Spleen (tissue), 11 donors: ENCODE results near the gene FADS1. TPM values are rescaled to one million over a fixed set of nuclear protein-coding genes. Genes with fewer than 3 reads are reported as not detected.

Experiments used
- DNase-seq: peaks from one replicate; pipeline ENCODE4 v3.0.0-alpha.2; 2020
- H3K27ac ChIP-seq, 8 donors: fragments of 200-600 bp; sonication (generic) in 7 of 8; 1 replicate in 4 of 8; 2 replicates in 4 of 8; pipeline versions ENCODE4 v1.5.0 to v1.8.0; 2016 to 2021; ENCODE audit warnings: inconsistent platforms in 4 of 8, mild to moderate bottlenecking in 4 of 8, moderate library complexity in 1 of 8
- H3K27me3 ChIP-seq, 7 donors: fragments of 200-600 bp; sonication (generic) in 6 of 7; replicated peaks in 1 of 7; 1 replicate in 4 of 7; 2 replicates in 3 of 7; pipeline versions ENCODE4 v1.5.0 to v1.8.0; 2016 to 2021; ENCODE audit warnings: inconsistent platforms in 3 of 7, mild to moderate bottlenecking in 1 of 7
- H3K36me3 ChIP-seq, 6 donors: fragments of 200-600 bp; sonication (generic) in 5 of 6; 1 replicate in 4 of 6; 2 replicates in 2 of 6; pipeline versions ENCODE4 v1.5.0 to v1.8.0; 2016 to 2021; ENCODE audit warnings: inconsistent platforms in 2 of 6
- H3K4me1 ChIP-seq, 6 donors: fragments of 200-600 bp; sonication (generic) in 5 of 6; 1 replicate in 3 of 6; 2 replicates in 3 of 6; pipeline versions ENCODE4 v1.5.0 to v1.8.0; 2016 to 2021; ENCODE audit warnings: inconsistent platforms in 3 of 6
- H3K4me3 ChIP-seq, 8 donors: fragments of 200-600 bp; sonication (generic) in 7 of 8; 1 replicate in 4 of 8; 2 replicates in 4 of 8; pipeline versions ENCODE4 v1.5.0 to v1.8.0; 2016 to 2021; ENCODE audit warnings: inconsistent platforms in 4 of 8, mild to moderate bottlenecking in 4 of 8, moderate library complexity in 2 of 8
- H3K9me3 ChIP-seq, 8 donors: fragments of 200-600 bp; sonication (generic) in 7 of 8; 1 replicate in 4 of 8; 2 replicates in 4 of 8; pipeline versions ENCODE4 v1.5.0 to v1.8.0; 2016 to 2021; ENCODE audit warnings: inconsistent platforms in 4 of 8
- CTCF ChIP-seq, 11 experiments: fragments of 200-600 bp in 7 of 11; fragments of 450-650 bp in 4 of 11; sonication (generic) in 4 of 11; IDR thresholded peaks in 8 of 11; conservative IDR thresholded peaks in 3 of 11; 1 replicate in 7 of 11; 2 replicates in 4 of 11; pipeline versions ENCODE4 v1.4.0 to v1.8.0; 2016 to 2021; ENCODE audit warnings: antibody characterized with exemption in 11 of 11, inconsistent platforms in 4 of 11, mild to moderate bottlenecking in 1 of 11
- POLR2A ChIP-seq, 3 donors: fragments of 450-650 bp; IDR thresholded peaks; one replicate each; pipeline ENCODE4 v1.5.1; 2017; ENCODE audit warnings: antibody characterized with exemption in 3 of 3, mild to moderate bottlenecking in 1 of 3
- POLR2AphosphoS5 ChIP-seq, 3 donors: sonication (generic); formaldehyde crosslinking; IDR thresholded peaks; one replicate each; pipeline ENCODE4 v1.5.1; 2017; ENCODE audit warnings: antibody characterized with exemption in 3 of 3
- WGBS, 5 donors: extraction: QIAGEN DNeasy Blood & Tissue Kit in 3 of 5; methylation state at CpG; one replicate each; pipeline versions ENCODE4 v1.1.5 to v1.1.7; 2013 to 2018; 5-methylcytosine and 5-hydroxymethylcytosine counted together
- intact Hi-C: fragments of 100-400 bp; cut with DNase I; formaldehyde crosslinking; loops from one replicate; pipeline ENCODE4 v1.15.0; 2023; ENCODE audit warnings: low total_unique reads
- polyA plus RNA-seq, 3 donors: library from polyadenylated mRNA; stranded (reverse); fragments of 200-250 nt; gene quantifications; one replicate each; pipeline ENCODE4 v1.2.1, GENCODE V29; 2013
- total RNA-seq, 7 donors: library from RNA; depleted of rRNA in 3 of 7; stranded (reverse); fragments of >200 nt in 3 of 7; fragmentation: NEBNext Ultra II Directional in 4 of 7; extraction: Animal tissue kit (Norgen Biotek cat#: 25700) in 4 of 7; gene quantifications; one replicate each; pipeline versions ENCODE4 v1.1.0 to v1.2.1, GENCODE V29; 2016 to 2021
- donor health status: healthy with polysubstance abuse.
- donor health status: DM: no; HTN: no; CAD: no; lungs with moderate emphysema.
- donor health status: DM: no; HTN: no; CAD: no.
- donor health status: Bipolar disorder and iron deficiency.
- donor health status: healthy.
- donor health status: DM: no; HTN: no; CAD: no.
- donor health status: DM: yes; HTN: yes; CAD: no.

Gene FADS1
- total and polyA plus RNA-seq, 10 donors = 2.2 to 25.6 (median 10.4) TPM

DNA sequence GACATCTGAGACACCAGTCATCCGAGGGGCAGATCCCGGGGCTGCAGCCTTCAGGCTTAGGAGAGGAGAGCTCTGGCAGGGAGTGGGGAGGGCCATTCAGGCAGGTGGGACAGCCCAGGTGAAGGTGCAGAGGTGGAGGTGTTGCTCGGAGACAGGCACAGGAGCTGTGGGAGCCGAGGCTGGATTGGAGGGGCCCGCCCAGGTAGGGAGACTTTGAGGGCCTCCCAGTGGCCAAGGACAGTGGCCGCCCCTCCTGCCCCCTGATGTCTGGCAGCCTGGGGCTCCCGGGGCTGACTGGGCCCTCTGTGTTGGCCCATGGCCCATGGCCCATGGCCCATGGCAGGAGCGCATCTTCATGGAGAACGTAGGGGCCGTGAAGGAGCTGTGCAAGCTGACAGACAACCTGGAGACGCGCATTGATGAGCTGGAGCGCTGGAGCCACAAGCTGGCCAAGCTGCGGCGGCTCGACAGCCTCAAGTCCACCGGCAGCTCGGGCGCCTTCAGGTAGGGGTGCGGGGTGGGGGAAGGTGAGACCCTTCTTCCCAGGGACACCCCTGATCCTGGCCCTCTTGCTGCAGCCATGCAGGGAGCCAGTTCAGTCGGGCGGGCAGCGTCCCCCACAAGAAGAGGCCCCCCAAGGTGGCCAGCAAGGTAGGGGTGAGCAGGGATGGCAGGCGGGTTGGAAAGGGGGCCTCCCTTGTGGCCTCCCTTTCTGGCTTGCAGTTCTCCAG lies 37.7 kb downstream of the FADS1 start:
- TF ChIP-seq POLR2A (IDR thresholded peaks at IDR 0.05) (no peak), CTCF (IDR thresholded peaks at IDR 0.05 in 8 of 11, conservative IDR thresholded peaks at IDR 0.05 in 3 of 11) (no peak), POLR2AphosphoS5 (IDR thresholded peaks at IDR 0.05) (no peak)
- DNase-seq = no peak

DNA sequence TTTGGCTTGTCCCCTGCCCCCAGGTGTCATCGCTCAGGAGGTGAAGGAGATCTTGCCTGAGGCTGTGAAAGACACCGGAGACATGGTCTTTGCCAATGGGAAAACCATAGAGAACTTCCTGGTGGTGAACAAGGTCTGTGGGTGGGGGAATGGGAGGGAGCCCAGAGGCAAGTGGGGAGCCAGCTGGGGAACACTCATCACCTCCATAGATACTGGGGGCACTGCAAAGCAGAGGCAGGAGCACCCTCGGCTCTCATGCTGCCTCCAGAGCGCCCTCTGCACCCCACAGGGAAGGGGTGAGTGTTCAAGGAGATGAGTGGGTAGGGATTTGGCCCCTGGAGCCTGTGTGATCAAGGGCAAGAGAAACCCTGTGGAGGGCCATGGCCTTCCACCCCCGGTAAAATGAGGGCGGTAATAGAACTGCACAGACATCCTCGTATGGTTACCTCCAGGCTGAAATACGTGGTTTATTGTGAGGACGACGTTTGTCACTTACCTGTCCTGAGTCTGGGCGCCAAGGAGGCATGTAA lies 38.4 kb downstream of the FADS1 start:
- intact Hi-C loops = no loop called here
- no peaks in the 10 kb centered on the region for H3K9me3 ChIP-seq
- no peak for DNase-seq
- TF ChIP-seq POLR2A (IDR thresholded peaks at IDR 0.05) = no peak
- no peak for TF ChIP-seq POLR2AphosphoS5 (IDR thresholded peaks at IDR 0.05)
- no peak for TF ChIP-seq CTCF (IDR thresholded peaks at IDR 0.05 in 8 of 11, conservative IDR thresholded peaks at IDR 0.05 in 3 of 11)
- H3K4me3 ChIP-seq = no peak overlapping the region
- H3K36me3 ChIP-seq = peaks cover 0 to 5% (median 0%) of the 10 kb centered on the region in 6 donors
- 85 to 92% (median 86%) methylated on average over 10 to 11 of the region's 11 CpGs for WGBS, 5 donors
- H3K4me1 ChIP-seq = peaks cover 8 to 26% (median 16%) of the 10 kb centered on the region in 6 donors
- H3K27ac ChIP-seq = no peak overlapping the region
- peaks cover 0 to 18% (median 0%) of the 10 kb centered on the region in 7 donors for H3K27me3 ChIP-seq

More for the DNA sequence above, 37.7 kb downstream of the FADS1 start:
- Histone ChIP-seq H3K36me3 (peaks cover 0 to 12% (median 1%) of the 10 kb centered on the region in 6 donors), H3K27ac (no peak overlapping the region), H3K27me3 (peaks cover 0 to 18% (median 0%) of the 10 kb centered on the region in 7 donors), H3K4me1 (peaks cover 8 to 26% (median 16%) of the 10 kb centered on the region in 6 donors), H3K4me3 (no peak overlapping the region), H3K9me3 (no peaks in the 10 kb centered on the region)
- intact Hi-C loops = no loop called here
- WGBS, 5 donors = 89 to 93% (median 92%) methylated on average over 13 to 24 of the region's 24 CpGs

- Histone ChIP-seq H3K9me3 (no peaks in the 10 kb centered on the region), H3K36me3 (no peaks in the 10 kb centered on the region), H3K27ac (peak overlapping the region in 2 of 8 donors; percentile 6 to 15), H3K4me1 (peaks cover 8 to 33% (median 17%) of the 10 kb centered on the region in 6 donors), H3K4me3 (peak overlapping the region in 7 of 8 donors; percentile 15 to 66 (median 35)), H3K27me3 (peaks cover 0 to 18% (median 0%) of the 10 kb centered on the region in 7 donors)
- intact Hi-C loops = no loop called here
- peak in 1 of 3 donors; percentile 48 for TF ChIP-seq POLR2AphosphoS5 (IDR thresholded peaks at IDR 0.05)
- TF ChIP-seq POLR2A (IDR thresholded peaks at IDR 0.05) = no peak
- no peak for TF ChIP-seq CTCF (IDR thresholded peaks at IDR 0.05 in 8 of 11, conservative IDR thresholded peaks at IDR 0.05 in 3 of 11)
- DNase-seq = peak; percentile 89
- WGBS, 5 donors = 22 to 41% (median 29%) methylated on average over 25 to 67 of the region's 67 CpGs
These were observed 39.3 kb downstream of the FADS1 start for GRCh38 chr11:61777234-61778090.
